GM18520 (cell line): ENCODE data around the gene PAQR5.

Source experiments
- ATAC-seq: cut with Tn5 transposase; IDR thresholded peaks from one replicate; pipeline ENCODE4 v1.9.1; 2021; ENCODE audit not compliant: unreplicated experiment

The PAQR5 gene

DNA sequence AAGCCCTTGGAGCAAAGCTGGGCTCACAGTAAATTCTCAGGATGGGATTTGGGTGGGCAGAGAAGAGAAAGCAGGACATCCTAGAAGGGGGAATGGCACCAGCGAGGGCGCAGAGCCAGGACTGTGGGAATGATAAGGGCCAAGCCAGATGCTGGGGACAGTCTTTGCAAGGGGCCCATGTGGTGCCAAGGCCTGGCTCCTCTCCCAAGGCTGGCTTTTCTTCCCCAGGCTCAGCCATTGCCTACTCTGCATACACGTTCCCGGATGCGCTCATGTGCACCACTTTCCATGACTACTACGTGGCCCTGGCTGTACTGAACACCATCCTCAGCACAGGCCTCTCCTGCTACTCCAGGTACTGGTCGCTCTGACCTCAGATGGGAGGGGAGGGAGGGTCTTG is 90.7 kb downstream of the PAQR5 start:
- no peak for ATAC-seq

DNA sequence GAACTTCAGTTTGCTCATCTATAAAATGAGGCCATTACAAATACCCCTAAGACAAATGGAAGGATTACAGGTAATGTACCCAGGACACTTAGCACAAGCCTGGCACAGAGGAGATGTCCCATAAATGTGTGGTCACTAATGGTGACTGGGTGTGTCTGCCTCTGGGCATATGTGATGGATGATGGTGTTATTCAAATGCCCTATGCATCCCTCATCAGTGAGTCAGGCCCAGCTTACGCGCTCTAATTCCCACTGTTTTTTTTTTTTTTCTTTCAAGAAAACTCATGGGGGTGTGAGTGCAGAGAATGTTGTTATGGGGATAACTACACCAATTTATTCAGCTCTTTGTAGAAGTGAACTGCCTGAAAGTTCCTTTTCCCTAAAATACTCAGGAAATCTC is 91.9 kb downstream of the PAQR5 start:
- no peak for ATAC-seq

- ATAC-seq: no peak
These were observed 92.5 kb downstream of the PAQR5 start for GRCh38 chr15:69391046-69391757.

DNA sequence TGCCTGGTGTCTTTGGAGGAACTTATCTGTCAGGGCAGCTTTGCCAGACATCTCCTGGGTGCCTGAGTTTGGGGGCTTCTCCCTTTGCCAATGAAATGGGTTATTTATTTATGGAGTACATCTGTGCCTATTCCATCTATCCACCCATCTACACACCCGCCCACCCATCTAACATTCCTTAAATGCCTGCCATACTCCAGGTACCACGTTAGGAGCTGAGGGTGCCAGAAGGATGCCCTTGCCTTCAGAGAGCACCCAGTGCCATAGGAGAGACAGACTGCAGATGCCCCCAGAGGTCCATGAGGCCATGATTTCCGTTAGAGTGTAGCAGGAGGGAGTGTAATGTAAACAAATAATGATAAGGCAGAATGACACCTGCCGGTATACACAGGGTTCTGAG is 93.6 kb downstream of the PAQR5 start:
- no peak for ATAC-seq

DNA sequence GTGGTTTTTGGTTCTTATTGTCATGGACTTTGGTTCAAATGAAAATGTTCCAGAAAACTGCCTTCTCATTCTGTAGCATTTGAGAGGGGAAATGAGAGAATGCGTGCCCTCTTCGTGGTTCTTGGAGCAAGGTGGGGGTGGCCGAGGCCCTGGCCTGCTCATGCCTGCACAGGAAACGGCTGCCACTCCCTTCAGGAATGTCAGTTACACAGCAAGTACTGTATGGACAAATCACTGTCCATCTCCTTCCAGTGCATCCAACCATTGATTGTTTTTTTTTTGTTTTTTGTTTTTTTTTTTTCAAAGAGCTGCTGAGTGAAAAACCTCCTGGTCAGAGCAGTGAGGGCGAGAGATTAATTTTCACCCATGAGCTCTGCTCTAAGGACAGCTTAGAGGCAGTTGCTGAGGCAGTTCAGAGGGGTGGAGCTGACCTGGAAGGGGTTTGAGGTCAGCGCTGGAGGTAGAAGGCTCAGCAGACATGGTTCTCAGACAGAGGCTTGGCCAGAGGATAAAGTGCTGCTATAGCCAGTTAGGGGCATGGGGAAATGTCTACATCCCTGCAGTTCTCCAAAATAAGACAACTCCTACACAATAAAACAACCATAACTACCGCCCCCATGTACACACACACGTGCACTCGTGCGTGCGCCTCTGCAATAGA is 95.2 kb downstream of the PAQR5 start:
- no peak for ATAC-seq

DNA sequence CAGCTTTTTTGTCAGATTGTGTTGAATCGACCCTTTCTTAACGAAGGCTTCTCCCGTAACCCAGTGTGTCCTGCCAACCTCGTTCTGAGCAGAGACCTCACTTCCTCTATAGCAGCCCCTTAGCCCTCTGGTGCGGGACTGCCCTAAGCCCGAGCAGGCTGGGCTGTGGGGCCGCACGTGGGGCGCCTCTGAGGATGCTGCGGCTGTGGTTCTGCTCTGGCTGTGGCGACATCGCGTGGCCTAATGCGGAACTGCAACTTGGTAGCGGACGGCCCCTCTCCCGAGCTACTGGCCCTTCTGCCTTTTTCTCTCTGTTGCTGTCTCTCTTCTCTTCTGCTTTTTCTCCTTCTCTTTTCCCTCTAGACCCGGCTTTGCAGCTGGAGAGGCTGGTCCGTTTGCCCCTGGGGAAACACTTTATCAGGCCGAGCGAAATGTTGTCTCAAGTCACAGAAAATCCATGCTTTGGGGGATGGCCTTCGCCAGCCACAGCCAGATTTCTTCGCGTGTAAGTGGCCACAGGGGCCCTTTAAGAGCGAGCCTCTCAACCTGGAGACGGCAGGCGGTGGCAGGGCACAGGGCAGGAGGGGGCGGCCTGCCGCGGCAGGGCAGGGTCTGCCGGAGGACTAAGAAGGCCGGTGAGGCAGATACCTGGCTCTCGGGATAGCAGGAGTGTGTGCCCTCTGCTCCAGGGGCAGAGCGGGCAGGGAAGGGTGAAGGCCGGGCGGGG is 96.0 kb downstream of the PAQR5 start:
- no peak for ATAC-seq

DNA sequence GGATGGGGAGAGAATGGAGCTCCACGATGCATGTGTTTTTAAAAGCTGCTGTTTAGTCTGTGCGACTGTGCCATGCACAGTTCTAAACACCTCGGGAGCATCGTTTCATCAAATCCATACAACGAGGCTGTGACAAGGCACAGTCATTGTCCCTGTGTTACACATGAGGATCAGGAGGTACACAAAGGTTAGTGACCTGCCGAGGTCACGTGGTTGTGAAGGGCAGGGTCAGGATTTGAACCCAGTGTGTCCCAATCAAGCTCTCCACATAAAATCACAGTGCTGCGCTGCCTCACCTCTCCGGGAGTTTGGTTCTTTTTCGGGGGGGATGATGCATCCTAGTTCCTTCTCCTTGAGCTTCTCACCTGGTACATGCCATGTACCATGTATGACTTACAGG is 96.7 kb downstream of the PAQR5 start:
- no peak for ATAC-seq

DNA sequence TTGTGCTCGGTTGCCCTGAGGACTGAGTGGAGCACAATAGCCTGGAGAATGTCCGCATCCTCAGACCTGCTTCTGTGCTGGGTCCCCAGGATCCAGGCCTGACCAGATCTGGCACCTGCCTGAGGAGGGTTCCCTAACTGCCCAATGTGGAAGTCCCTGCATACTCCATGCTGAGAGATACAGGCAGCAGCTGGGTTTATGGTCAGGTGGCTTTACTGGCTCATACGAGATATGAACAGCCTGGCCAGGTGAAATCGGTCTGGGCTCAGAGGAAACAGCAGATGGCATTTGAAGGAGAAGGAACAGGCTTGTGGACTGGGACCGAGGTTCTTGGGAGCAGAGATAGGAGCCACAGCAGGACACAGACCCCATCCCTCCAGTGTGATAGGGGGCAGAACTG is 97.3 kb downstream of the PAQR5 start:
- no peak for ATAC-seq

- no peak for ATAC-seq
These were observed 99.8 kb downstream of the PAQR5 start for GRCh38 chr15:69398491-69398891.

- no peak for ATAC-seq
These were observed 102.1 kb downstream of the PAQR5 start for GRCh38 chr15:69400850-69401249.

- ATAC-seq: no peak
These were observed 104.1 kb downstream of the PAQR5 start for GRCh38 chr15:69402816-69403215.

DNA sequence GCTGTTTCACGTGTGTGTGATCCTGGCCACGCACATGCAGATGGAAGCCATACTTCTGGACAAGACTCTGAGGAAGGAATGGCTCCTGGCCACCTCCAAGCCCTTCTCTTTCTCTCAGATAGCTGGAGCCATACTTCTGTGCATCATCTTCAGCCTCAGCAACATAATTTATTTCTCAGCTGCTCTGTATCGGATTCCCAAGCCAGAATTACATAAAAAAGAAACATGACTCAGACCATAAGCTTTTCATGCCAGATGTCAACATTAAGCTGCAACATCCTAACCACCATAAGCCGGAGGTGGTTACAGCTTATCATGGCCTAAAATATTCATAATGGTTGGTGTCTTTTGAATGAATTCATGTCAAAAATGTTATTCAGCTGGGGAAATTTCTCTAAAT is 104.9 kb downstream of the PAQR5 start:
- ATAC-seq: no peak

DNA sequence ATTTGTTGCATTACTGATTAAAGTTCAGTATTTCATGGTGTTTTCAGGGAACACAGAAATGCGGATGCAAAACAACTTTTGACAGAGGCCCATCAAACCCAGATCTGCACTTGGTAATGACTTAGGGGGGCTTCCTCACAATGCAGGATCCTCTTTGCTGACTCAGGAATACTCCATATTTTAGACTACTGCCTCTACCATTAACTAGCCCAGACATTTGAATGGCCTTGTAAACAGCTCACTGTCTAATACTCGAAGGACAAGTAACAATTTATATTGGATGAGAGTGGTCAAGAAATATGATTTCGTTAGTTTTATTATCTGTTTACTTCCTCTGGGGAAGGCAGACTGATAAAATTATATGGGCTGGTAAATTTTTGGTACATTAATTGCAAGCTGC is 106.4 kb downstream of the PAQR5 start:
- ATAC-seq: no peak

- no peak for ATAC-seq
These were observed 109.1 kb downstream of the PAQR5 start for GRCh38 chr15:69407719-69408400.

DNA sequence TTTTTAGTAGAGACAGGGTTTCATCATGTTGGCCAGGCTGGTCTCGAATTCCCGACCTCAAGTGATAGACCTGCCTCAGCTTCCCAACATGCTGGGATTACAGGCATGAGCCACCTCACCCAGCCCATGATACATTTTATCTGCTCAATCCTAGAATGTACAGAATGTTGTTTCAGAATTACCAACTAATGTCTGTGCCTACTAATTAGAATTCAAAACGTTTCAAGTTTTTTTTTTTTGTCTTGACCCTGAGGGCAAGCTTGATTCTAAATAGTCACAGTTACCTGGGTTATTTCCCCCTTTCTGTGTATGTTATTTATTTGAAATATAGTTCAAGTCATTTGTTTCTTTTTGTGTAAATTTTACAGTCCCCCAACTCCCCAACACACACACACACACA is 110.1 kb downstream of the PAQR5 start:
- ATAC-seq: no peak

DNA sequence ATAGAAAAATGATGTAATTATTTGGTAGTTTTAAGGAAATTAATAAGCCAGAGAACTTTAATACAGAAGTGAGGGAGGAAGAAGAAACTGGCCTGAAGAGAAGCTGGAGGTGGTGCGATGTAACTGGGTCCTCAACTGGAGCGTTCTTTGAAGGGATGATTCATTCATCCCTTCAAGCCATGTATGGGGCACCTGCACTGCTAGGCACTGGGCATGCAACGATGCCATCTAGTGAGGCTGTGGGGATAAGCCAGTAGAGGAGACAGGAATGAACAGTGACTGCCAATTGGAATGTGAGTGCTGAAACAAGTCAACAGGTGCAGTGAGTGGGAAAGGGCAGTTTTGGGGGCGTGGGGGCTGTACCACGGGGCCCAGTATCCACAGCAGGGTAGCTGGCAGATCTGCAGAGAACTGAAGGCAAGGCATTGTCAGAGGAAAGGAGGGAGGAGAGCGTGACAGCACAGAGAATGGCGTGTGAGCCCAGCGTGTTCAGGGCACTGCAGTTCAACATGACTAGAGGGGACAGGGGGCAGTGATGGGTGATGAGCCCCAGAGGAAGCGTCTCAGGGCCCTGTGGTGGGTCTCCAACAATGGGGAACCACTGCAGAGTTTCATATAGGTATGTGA is 111.6 kb downstream of the PAQR5 start:
- no peak for ATAC-seq

- ATAC-seq: no peak
These were observed 113.6 kb downstream of the PAQR5 start for GRCh38 chr15:69412274-69412673.

DNA sequence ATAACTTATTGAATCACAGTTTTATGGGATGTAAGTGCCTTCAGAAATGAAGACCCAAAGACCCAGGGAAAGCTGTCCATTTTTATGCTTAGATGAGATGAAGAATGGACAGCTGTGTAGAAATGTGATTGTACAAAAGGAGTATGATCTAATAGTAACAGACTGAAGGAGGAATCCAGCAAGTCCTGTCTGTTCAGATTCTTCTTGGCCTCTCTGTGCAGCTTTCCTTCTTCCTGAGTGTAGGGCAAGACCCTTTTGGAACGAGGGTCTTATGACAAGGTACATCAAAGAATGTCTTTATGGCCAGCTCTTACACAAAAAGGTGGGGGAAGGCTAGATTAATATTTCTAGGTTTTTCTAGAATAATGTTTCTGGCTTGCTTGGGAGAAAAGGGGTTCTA is 114.0 kb downstream of the PAQR5 start:
- no peak for ATAC-seq

GRCh38 chr15:69413822-69414700 is 115.3 kb downstream of the PAQR5 start, which contains the start of gene KIF23:
TSS of gene KIF23 (plus strand) at chr15:69414349. CDS start at chr15:69414466, 117 bp downstream.
- ATAC-seq: peak; percentile 90

- ATAC-seq: peak; percentile 7
These were observed 116.0 kb downstream of the PAQR5 start for GRCh38 chr15:69414701-69415167.
